Measurements from ENCODE around the gene NKD2.

GRCh38 chr5:1010181-1010510 lies 1.5 kb downstream of the NKD2 start:
- TF ChIP-seq, protein P1, sequence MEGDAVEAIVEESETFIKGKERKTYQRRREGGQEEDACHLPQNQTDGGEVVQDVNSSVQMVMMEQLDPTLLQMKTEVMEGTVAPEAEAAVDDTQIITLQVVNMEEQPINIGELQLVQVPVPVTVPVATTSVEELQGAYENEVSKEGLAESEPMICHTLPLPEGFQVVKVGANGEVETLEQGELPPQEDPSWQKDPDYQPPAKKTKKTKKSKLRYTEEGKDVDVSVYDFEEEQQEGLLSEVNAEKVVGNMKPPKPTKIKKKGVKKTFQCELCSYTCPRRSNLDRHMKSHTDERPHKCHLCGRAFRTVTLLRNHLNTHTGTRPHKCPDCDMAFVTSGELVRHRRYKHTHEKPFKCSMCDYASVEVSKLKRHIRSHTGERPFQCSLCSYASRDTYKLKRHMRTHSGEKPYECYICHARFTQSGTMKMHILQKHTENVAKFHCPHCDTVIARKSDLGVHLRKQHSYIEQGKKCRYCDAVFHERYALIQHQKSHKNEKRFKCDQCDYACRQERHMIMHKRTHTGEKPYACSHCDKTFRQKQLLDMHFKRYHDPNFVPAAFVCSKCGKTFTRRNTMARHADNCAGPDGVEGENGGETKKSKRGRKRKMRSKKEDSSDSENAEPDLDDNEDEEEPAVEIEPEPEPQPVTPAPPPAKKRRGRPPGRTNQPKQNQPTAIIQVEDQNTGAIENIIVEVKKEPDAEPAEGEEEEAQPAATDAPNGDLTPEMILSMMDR (IDR thresholded peaks at IDR 0.05) = peak in 4 of 12 donors; percentile 9 to 34 (median 25)
- no peak for TF ChIP-seq POLR2A (IDR thresholded peaks at IDR 0.05)
